Measurements from ENCODE around the gene GXYLT2. TPM values are rescaled to one million over a fixed set of nuclear protein-coding genes. Genes with fewer than 3 reads are reported as not detected.

Gene GXYLT2
- total RNA-seq, 1 donor from 2014 or later = 0.79 TPM

- Histone ChIP-seq H3K4me3 (ENCODE audit: low read depth, low read length) (no peak overlapping the region), H3K36me3 (ENCODE audit: control insufficient read depth, insufficient read depth, low read length) (peaks cover 4% of the 10 kb centered on the region), H3K27me3 (ENCODE audit: control insufficient read depth, insufficient read depth, low read length) (no peaks in the 10 kb centered on the region)
- no peak for DNase-seq (ENCODE audit: low read depth)
- TF ChIP-seq CTCF (IDR thresholded peaks at IDR 0.05; ENCODE audit: insufficient read depth, low read length, severe bottlenecking) = no peak
- no peak for FAIRE-seq
Observed at GRCh38 chr3:73010158-73010557, 122.3 kb downstream of the GXYLT2 start.

- FAIRE-seq = no peak
- Histone ChIP-seq H3K4me3 (ENCODE audit: low read depth, low read length) (no peak overlapping the region), H3K36me3 (ENCODE audit: control insufficient read depth, insufficient read depth, low read length) (no peaks in the 10 kb centered on the region), H3K27me3 (ENCODE audit: control insufficient read depth, insufficient read depth, low read length) (no peaks in the 10 kb centered on the region)
- no peak for TF ChIP-seq CTCF (IDR thresholded peaks at IDR 0.05; ENCODE audit: insufficient read depth, low read length, severe bottlenecking)
- no peak for DNase-seq (ENCODE audit: low read depth)
Observed at GRCh38 chr3:73018298-73018697, 130.5 kb downstream of the GXYLT2 start.

DNA sequence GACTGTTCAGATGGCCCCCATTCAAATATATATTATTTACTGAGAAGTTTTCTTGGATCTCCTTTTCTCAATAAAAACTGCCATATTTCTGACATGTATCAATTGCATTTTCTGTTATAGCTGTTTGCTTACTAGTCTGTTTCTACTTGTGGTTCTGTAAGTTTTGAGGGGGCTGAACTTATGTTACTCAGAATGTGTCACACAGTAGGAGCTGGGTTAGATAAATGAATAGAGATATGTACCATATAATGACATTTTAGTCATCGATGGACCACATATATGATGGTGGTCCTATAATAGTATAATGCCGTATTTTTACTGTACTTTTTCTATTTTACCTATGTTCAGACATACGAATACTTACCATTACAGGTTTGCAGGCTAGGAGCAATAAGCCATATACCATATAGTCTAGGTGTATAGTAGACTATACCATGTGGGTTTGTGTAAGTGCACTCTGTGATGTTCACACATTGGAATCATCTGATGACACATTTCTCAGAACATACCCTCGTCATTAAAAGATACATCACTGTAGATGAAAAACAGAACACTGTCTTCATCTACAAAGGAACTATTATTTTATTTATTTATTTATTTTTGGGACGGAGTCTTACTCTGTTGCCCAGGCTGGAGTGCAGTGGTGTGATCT, 131.1 kb downstream of the GXYLT2 start:
- DNase-seq (ENCODE audit: low read depth) (no peak), FAIRE-seq (no peak)
- H3K4me3 ChIP-seq (ENCODE audit: low read depth, low read length) = no peak overlapping the region
- H3K36me3 ChIP-seq (ENCODE audit: control insufficient read depth, insufficient read depth, low read length) = no peaks in the 10 kb centered on the region
- H3K27me3 ChIP-seq (ENCODE audit: control insufficient read depth, insufficient read depth, low read length) = no peaks in the 10 kb centered on the region
- no peak for TF ChIP-seq CTCF (IDR thresholded peaks at IDR 0.05; ENCODE audit: insufficient read depth, low read length, severe bottlenecking)

GRCh38 chr3:73021301-73021835, 133.5 kb downstream of the GXYLT2 start:
- FAIRE-seq (no peak), DNase-seq (ENCODE audit: low read depth) (no peak)
- Histone ChIP-seq H3K27me3 (ENCODE audit: control insufficient read depth, insufficient read depth, low read length) (no peaks in the 10 kb centered on the region), H3K36me3 (ENCODE audit: control insufficient read depth, insufficient read depth, low read length) (no peaks in the 10 kb centered on the region), H3K4me3 (ENCODE audit: low read depth, low read length) (no peak overlapping the region)
- TF ChIP-seq CTCF (IDR thresholded peaks at IDR 0.05; ENCODE audit: insufficient read depth, low read length, severe bottlenecking) = no peak

DNA sequence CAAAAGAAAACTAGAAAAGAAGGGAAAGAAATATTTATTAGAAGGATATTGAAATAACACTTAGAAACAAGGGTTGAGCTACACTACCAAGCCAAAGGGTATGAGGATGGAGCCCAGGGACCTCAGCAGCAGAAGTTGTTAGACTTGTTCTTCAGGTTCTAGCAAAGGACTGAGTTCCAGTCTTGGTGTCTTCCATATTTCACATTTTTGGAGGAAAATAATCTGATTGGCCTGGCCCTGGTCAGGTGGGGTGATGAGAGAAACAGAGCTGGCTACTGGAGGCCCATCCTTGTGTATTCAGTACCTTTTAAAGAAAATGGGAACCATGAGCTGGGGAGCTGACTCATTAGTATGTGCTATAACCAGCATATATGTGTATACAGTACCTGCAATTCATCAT, 137.0 kb downstream of the GXYLT2 start:
- FAIRE-seq = no peak

More for the DNA sequence above, 137.0 kb downstream of the GXYLT2 start:
- Histone ChIP-seq H3K27me3 (ENCODE audit: control insufficient read depth, insufficient read depth, low read length) (no peaks in the 10 kb centered on the region), H3K4me3 (ENCODE audit: low read depth, low read length) (no peak overlapping the region), H3K36me3 (ENCODE audit: control insufficient read depth, insufficient read depth, low read length) (no peaks in the 10 kb centered on the region)
- no peak for TF ChIP-seq CTCF (IDR thresholded peaks at IDR 0.05; ENCODE audit: insufficient read depth, low read length, severe bottlenecking)
- peak; percentile 59 for DNase-seq (ENCODE audit: low read depth)
